Right lobe of liver (tissue), 6 donors: ENCODE measurements around the gene C1orf53. TPM values are rescaled to one million over a fixed set of nuclear protein-coding genes. Genes with fewer than 3 reads are reported as not detected.
A peak's percentile ranks its signal among the peaks of the same experiment; 100 is the strongest.

Source experiments
- ATAC-seq, 4 donors: fragments of 200-7000 bp; cut with Tn5 transposase; one replicate each; pipeline ENCODE4 v1.9.1; 2020; ENCODE audit warnings: mild to moderate bottlenecking in 4 of 4, moderate library complexity in 4 of 4
- DNase-seq, 3 donors: peaks; one replicate each; pipeline ENCODE4 v3.0.0-alpha.2; 2020
- H3K27ac ChIP-seq, 3 donors: fragments of 200-600 bp; one replicate each; pipeline ENCODE4 v1.8.0; 2022
- H3K27me3 ChIP-seq, 2 donors: fragments of 200-600 bp; one replicate each; pipeline ENCODE4 v1.8.0; 2022
- H3K36me3 ChIP-seq, 4 donors: fragments of 200-600 bp; sonication (generic) in 1 of 4; one replicate each; pipeline versions ENCODE4 v1.5.1 to v1.8.0; 2017 to 2022; ENCODE audit warnings: control low read depth in 1 of 4
- H3K4me1 ChIP-seq, 4 donors: fragments of 200-600 bp; sonication (generic) in 1 of 4; one replicate each; pipeline versions ENCODE4 v1.5.1 to v1.8.0; 2017 to 2022; ENCODE audit warnings: control low read depth in 1 of 4
- H3K4me3 ChIP-seq, 3 donors: fragments of 200-600 bp; one replicate each; pipeline ENCODE4 v1.8.0; 2022
- H3K9me3 ChIP-seq, 4 donors: fragments of 200-600 bp; sonication (generic) in 1 of 4; one replicate each; pipeline versions ENCODE4 v1.5.1 to v1.8.0; 2017 to 2022; ENCODE audit warnings: control low read depth in 1 of 4
- POLR2A ChIP-seq: fragments of 450-650 bp; IDR thresholded peaks from one replicate; pipeline ENCODE4 v1.6.1; 2017; ENCODE audit warnings: antibody characterized with exemption, mild to moderate bottlenecking
- WGBS: methylation state at CpG from one replicate; pipeline ENCODE4 v1.1.6; 2018; ENCODE audit warnings: low coverage, low lambda C conversion rate; ENCODE audit not compliant: insufficient coverage; ENCODE audit errors: missing lambda C conversion rate; 5-methylcytosine and 5-hydroxymethylcytosine counted together
- intact Hi-C, 2 donors: fragments of 100-400 bp; cut with DNase I; formaldehyde crosslinking; loops; one replicate each; pipeline versions ENCODE4 v1.11.2 to v1.14.1; 2022
- total RNA-seq, 6 experiments: library from RNA; depleted of rRNA in 2 of 6; stranded (reverse); fragments of >200 nt in 2 of 6; fragmentation: NEBNext Ultra II Directional in 3 of 6; extraction: Animal tissue kit (Norgen Biotek cat#: 25700) in 3 of 6; gene quantifications; one replicate each; pipeline versions ENCODE4 v1.1.0 to v1.2.4, GENCODE V29; 2016 to 2023
- TF ChIP-seq, protein P1 (sequence below), 4 donors: fragments of 200-600 bp in 3 of 4; fragments of 450-650 bp in 1 of 4; IDR thresholded peaks; one replicate each; pipeline versions ENCODE4 v1.5.1 to v1.8.0; 2016 to 2022; ENCODE audit warnings: antibody characterized with exemption in 4 of 4, mild to moderate bottlenecking in 2 of 4
- donor health status: DM: no; HTN: yes; CAD: no.
- donor health status: DM: no; HTN: no; CAD: no.
- donor health status: DM: no; HTN: no; CAD: no.
- donor health status: DM: no; HTN: yes; CAD: no.
- donor health status: DM: no; HTN: yes; CAD: no.

C1orf53 gene
- total RNA-seq, 6 experiments from 2014 or later = 4.0 to 8.9 (median 6.2) TPM

- WGBS = 10% methylated on average over 26 of the region's 35 CpGs
- H3K36me3 ChIP-seq = no peaks in the 10 kb centered on the region
- TF ChIP-seq, protein P1, sequence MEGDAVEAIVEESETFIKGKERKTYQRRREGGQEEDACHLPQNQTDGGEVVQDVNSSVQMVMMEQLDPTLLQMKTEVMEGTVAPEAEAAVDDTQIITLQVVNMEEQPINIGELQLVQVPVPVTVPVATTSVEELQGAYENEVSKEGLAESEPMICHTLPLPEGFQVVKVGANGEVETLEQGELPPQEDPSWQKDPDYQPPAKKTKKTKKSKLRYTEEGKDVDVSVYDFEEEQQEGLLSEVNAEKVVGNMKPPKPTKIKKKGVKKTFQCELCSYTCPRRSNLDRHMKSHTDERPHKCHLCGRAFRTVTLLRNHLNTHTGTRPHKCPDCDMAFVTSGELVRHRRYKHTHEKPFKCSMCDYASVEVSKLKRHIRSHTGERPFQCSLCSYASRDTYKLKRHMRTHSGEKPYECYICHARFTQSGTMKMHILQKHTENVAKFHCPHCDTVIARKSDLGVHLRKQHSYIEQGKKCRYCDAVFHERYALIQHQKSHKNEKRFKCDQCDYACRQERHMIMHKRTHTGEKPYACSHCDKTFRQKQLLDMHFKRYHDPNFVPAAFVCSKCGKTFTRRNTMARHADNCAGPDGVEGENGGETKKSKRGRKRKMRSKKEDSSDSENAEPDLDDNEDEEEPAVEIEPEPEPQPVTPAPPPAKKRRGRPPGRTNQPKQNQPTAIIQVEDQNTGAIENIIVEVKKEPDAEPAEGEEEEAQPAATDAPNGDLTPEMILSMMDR (IDR thresholded peaks at IDR 0.05) = no peak
- TF ChIP-seq POLR2A = no peak
- ATAC-seq (no peak), DNase-seq (no peak)
- H3K27me3 ChIP-seq = peaks cover 25 to 38% of the 10 kb centered on the region in 2 donors
- no peaks in the 10 kb centered on the region for H3K9me3 ChIP-seq
- H3K27ac ChIP-seq = no peak overlapping the region
- H3K4me1 ChIP-seq = peaks cover 0 to 41% (median 6%) of the 10 kb centered on the region in 4 donors
- H3K4me3 ChIP-seq = no peak overlapping the region
- intact Hi-C loops = loop anchor here in 1 of 2 donors (10.0 kb wide), 1 partner anchor 225 kb away; no protein-coding TSS in a partner anchor
Measured at GRCh38 chr1:197919346-197920066, 17.1 kb downstream of the C1orf53 start.

GRCh38 chr1:197920067-197920396 is 17.6 kb downstream of the C1orf53 start:
- Histone ChIP-seq H3K4me3 (no peak overlapping the region), H3K9me3 (no peaks in the 10 kb centered on the region), H3K4me1 (peaks cover 0 to 41% (median 6%) of the 10 kb centered on the region in 4 donors), H3K27me3 (peaks cover 25 to 35% of the 10 kb centered on the region in 2 donors), H3K36me3 (no peaks in the 10 kb centered on the region), H3K27ac (no peak overlapping the region)
- TF ChIP-seq POLR2A = no peak
- TF ChIP-seq, protein P1 (IDR thresholded peaks at IDR 0.05) = no peak
- 20% methylated on average over 6 of the region's 11 CpGs for WGBS
- DNase-seq (no peak), ATAC-seq (no peak)
- intact Hi-C loops = loop anchor here in 1 of 2 donors (10.0 kb wide), 1 partner anchor 225 kb away; no protein-coding TSS in a partner anchor

GRCh38 chr1:197920414-197921117 is 18.1 kb downstream of the C1orf53 start:
- no peaks in the 10 kb centered on the region for H3K9me3 ChIP-seq
- no peak overlapping the region for H3K27ac ChIP-seq
- H3K4me1 ChIP-seq = peaks cover 0 to 39% (median 6%) of the 10 kb centered on the region in 4 donors
- 20% methylated on average over 19 of the region's 19 CpGs for WGBS
- H3K27me3 ChIP-seq = peaks cover 21 to 29% of the 10 kb centered on the region in 2 donors
- no peak for TF ChIP-seq POLR2A
- TF ChIP-seq, protein P1 (IDR thresholded peaks at IDR 0.05) = no peak
- H3K4me3 ChIP-seq = no peak overlapping the region
- DNase-seq = no peak
- ATAC-seq = no peak
- no peaks in the 10 kb centered on the region for H3K36me3 ChIP-seq
- intact Hi-C loops = loop anchor here in 1 of 2 donors (10.0 kb wide), 1 partner anchor 226 kb away; no protein-coding TSS in a partner anchor

GRCh38 chr1:197921235-197922069 is 19.0 kb downstream of the C1orf53 start:
- peak in 1 of 3 donors; percentile 48 for DNase-seq

More at GRCh38 chr1:197921235-197922069, 19.0 kb downstream of the C1orf53 start:
- TF ChIP-seq POLR2A = no peak
- TF ChIP-seq, protein P1 (IDR thresholded peaks at IDR 0.05) = no peak
- 30% methylated on average over 16 of the region's 33 CpGs for WGBS
- no peak overlapping the region for H3K4me3 ChIP-seq
- peaks cover 0 to 30% (median 3%) of the 10 kb centered on the region in 4 donors for H3K4me1 ChIP-seq
- intact Hi-C loops = loop anchor here in 1 of 2 donors (10.0 kb wide), 1 partner anchor 227 kb away; no protein-coding TSS in a partner anchor
- ATAC-seq = no peak
- peaks cover 19 to 29% of the 10 kb centered on the region in 2 donors for H3K27me3 ChIP-seq
- no peaks in the 10 kb centered on the region for H3K36me3 ChIP-seq
- H3K27ac ChIP-seq = no peak overlapping the region
- H3K9me3 ChIP-seq = no peaks in the 10 kb centered on the region
